Stimulated activated CD4-positive, alpha-beta T cell treated with anti-CD3 and anti-CD28 coated beads, TNF-alpha, amount 100 ng/mL, for 48 hours (primary cell): ENCODE data around the gene BET1L.
"Not testable (repeated sequence)": the region's sequence is repeated elsewhere in the genome, so short reads cannot be mapped to it uniquely, and the experiment has no call there.

Experiments used
- DNase-seq, 3 donors: peaks; one replicate each; pipeline ENCODE4 v3.0.0-alpha.2; 2020; ENCODE audit warnings: low read depth in 3 of 3

BET1L gene

GRCh38 chr11:207208-207862, at the start of gene BET1L, which contains the start of gene RIC8A:
Gene BET1L, minus strand, starts transcription at chr11:207399. Its CDS starts 78 bp downstream, at chr11:207321.
Gene RIC8A, plus strand, starts transcription at chr11:207708. Its CDS starts 1,147 bp downstream, at chr11:208855.
- DNase-seq: peak; percentile 90 to 97 (median 91)

GRCh38 chr11:255816-256215, 48.6 kb upstream of the BET1L start:
- no peak for DNase-seq

- DNase-seq: no peak
These were observed 48.0 kb upstream of the BET1L start for GRCh38 chr11:255176-255575.

- DNase-seq: no peak
These were observed 46.7 kb upstream of the BET1L start for GRCh38 chr11:253886-254270.

GRCh38 chr11:253160-253885, 46.1 kb upstream of the BET1L start:
- DNase-seq: no peak

GRCh38 chr11:252666-253065, 45.5 kb upstream of the BET1L start:
- no peak for DNase-seq

- DNase-seq: no peak
These were observed 44.4 kb upstream of the BET1L start for GRCh38 chr11:251550-251949.

GRCh38 chr11:250740-251299, 43.6 kb upstream of the BET1L start:
- DNase-seq: peak in 2 of 3 donors; percentile 59 to 64

GRCh38 chr11:250274-250673, 43.1 kb upstream of the BET1L start:
- DNase-seq: no peak

- no peak for DNase-seq
These were observed 41.9 kb upstream of the BET1L start for GRCh38 chr11:249062-249461.

- no peak for DNase-seq
These were observed 37.2 kb upstream of the BET1L start for GRCh38 chr11:244376-244775.

GRCh38 chr11:241634-242033, 34.4 kb upstream of the BET1L start:
- DNase-seq: no peak

GRCh38 chr11:240315-240714, 33.1 kb upstream of the BET1L start:
- DNase-seq: no peak

- not testable (repeated sequence) for DNase-seq
These were observed 31.1 kb upstream of the BET1L start for GRCh38 chr11:238346-238745.

GRCh38 chr11:236774-237767, 29.9 kb upstream of the BET1L start, which contains the start of gene PSMD13:
Gene PSMD13, plus strand, starts transcription at chr11:236976. Its CDS starts 74 bp downstream, at chr11:237050.
- peak; percentile 85 to 91 (median 85) for DNase-seq

GRCh38 chr11:235997-236773, 29.0 kb upstream of the BET1L start, which contains the start of gene SIRT3:
Gene SIRT3, minus strand, starts transcription at chr11:236342. Its CDS starts 14 bp downstream, at chr11:236328.
- peak; percentile 56 to 73 (median 60) for DNase-seq

- peak in 2 of 3 donors; percentile 36 to 66 for DNase-seq
These were observed 28.4 kb upstream of the BET1L start for GRCh38 chr11:235609-235996.

- no peak for DNase-seq
These were observed 28.0 kb upstream of the BET1L start for GRCh38 chr11:235180-235579.

- no peak for DNase-seq
These were observed 25.8 kb upstream of the BET1L start for GRCh38 chr11:232783-233565.

GRCh38 chr11:230431-230830, 23.2 kb upstream of the BET1L start:
- no peak for DNase-seq
